Gastroesophageal sphincter (tissue), 3 donors: ENCODE data around the gene FAM120A.

Experiments
- CTCF ChIP-seq, 4 experiments: fragments of 200-600 bp in 2 of 4; fragments of 450-650 bp in 2 of 4; sonication (generic) in 1 of 4; IDR thresholded peaks; one replicate each; pipeline ENCODE4 v1.5.1; 2017 to 2019; ENCODE audit warnings: antibody characterized with exemption in 4 of 4, mild to moderate bottlenecking in 2 of 4, moderate library complexity in 2 of 4
- POLR2A ChIP-seq, 2 donors: fragments of 450-650 bp; IDR thresholded peaks; one replicate each; pipeline ENCODE4 v1.6.1; 2017; ENCODE audit warnings: antibody characterized with exemption in 2 of 2, mild to moderate bottlenecking in 2 of 2, moderate library complexity in 1 of 2

DNA sequence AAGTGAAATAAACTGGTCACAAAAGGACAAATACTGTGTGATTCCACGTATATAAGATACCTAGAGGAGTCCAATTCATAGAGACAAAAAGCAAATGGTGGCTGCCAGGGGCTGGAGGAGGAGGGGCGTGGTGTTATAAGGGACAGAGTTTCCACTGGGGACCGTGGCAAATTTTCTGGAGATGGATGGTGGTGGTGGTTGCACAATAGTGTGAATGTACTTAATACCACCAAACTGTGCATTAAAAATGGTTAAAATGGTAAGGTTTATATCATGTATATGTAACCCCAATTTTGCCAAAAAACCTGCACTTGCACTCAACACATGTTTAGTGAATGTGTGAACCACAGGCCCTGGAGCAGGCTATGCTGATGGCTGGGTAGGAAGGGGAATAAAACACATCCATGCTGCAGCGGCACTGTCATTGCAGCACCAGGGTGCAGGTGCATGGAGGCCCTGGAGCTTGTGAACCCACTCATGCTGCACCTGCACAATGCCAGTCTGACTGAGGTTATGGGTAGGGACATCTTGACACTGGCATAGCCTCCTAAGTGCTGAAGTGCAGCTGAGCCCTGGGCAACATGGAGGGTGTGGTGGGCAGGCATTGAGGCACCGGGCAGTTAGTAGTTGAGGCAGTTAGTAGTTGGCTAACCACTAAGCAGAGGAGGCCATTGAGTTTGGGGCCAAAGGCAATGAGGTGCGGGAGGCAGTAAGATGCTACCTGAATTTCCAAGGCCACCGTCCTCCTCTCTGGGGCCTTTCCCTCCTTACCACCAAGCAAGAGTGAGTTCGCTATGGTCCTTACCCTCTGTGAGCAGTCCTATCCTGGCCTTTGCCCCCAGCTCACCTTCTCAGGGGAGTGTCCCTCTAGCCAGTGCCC lies 121.4 kb downstream of the FAM120A start:
- TF ChIP-seq CTCF (IDR thresholded peaks at IDR 0.05), result no peak
- TF ChIP-seq POLR2A (IDR thresholded peaks at IDR 0.05), result no peak
